ENCODE data around the gene CEP95. TPM values are rescaled to one million over a fixed set of nuclear protein-coding genes. Genes with fewer than 3 reads are reported as not detected.

The CEP95 gene
- total RNA-seq, 1 experiment from 2014 or later, result 63.8 TPM

- ATAC-seq (peak; percentile 46), DNase-seq (ENCODE audit: low spot score) (no peak)
- Mint-ChIP-seq H3K9me3 (no peaks in the 10 kb centered on the region), H3K4me3 (no peak overlapping the region), H3K4me1 (peaks cover 23% of the 10 kb centered on the region), H3K27me3 (ENCODE audit: low read depth) (no peaks in the 10 kb centered on the region; the same call in 1 of the 2 replicates), H3K36me3 (no peaks in the 10 kb centered on the region), H3K27ac (no peak overlapping the region; the same call in 1 of the 2 replicates)
- TF ChIP-seq, protein P1, sequence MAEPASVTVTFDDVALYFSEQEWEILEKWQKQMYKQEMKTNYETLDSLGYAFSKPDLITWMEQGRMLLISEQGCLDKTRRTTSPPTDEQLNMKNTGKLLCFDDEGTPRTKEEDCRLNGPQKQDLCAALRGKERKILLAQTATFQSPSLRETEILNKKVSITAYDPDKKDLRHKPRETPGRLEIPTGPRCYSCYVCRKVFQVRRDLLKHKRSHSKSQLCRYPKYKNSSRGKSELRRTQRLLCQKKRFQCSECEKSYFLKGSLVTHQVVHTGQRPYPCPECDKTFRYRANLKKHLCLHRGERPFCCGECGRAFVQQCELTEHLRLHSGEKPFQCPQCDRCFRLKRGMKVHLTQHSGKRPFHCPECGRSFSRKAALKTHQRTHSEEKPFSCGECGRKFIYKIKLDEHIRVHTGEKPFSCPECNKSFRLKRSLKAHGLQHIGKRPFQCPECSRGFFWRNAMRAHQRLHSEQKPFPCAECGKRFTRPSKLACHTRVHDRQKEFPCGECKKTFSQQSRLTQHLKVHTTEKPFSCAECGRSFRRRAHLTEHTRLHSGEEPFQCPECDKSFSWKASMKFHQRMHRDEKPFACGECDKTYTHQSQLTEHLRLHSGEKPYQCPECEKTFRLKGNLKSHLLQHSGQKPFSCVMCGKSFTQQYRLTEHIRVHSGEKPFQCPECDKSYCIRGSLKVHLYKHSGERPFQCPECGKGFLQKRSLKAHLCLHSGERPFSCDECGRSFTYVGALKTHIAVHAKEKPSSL (CRISPR knock-in tag; conservative IDR thresholded peaks at IDR 0.05), result no peak
- TF ChIP-seq ETV6 (CRISPR knock-in tag; IDR thresholded peaks at IDR 0.05) (no peak), FOXK1 (CRISPR knock-in tag; IDR thresholded peaks at IDR 0.05) (no peak), TEAD4 (CRISPR knock-in tag; IDR thresholded peaks at IDR 0.05) (no peak), ATF6 (CRISPR knock-in tag; IDR thresholded peaks at IDR 0.05) (no peak), MYBL2 (CRISPR knock-in tag; IDR thresholded peaks at IDR 0.05) (no peak), NFE2L1 (CRISPR knock-in tag; IDR thresholded peaks at IDR 0.05) (no peak), ZNF263 (CRISPR knock-in tag; IDR thresholded peaks at IDR 0.05; ENCODE audit: low read depth) (no peak), RORB (CRISPR knock-in tag; IDR thresholded peaks at IDR 0.05) (no peak), NFATC4 (CRISPR knock-in tag; IDR thresholded peaks at IDR 0.05) (no peak), FOXP1 (CRISPR knock-in tag; IDR thresholded peaks at IDR 0.05; ENCODE audit: borderline replicate concordance) (no peak), ELF4 (CRISPR knock-in tag; IDR thresholded peaks at IDR 0.05; ENCODE audit: low read depth) (no peak), ZNF423 (CRISPR knock-in tag; IDR thresholded peaks at IDR 0.05) (no peak), KAT7 (CRISPR knock-in tag; IDR thresholded peaks at IDR 0.05; ENCODE audit: borderline replicate concordance) (no peak)
- TF ChIP-seq, protein P2, sequence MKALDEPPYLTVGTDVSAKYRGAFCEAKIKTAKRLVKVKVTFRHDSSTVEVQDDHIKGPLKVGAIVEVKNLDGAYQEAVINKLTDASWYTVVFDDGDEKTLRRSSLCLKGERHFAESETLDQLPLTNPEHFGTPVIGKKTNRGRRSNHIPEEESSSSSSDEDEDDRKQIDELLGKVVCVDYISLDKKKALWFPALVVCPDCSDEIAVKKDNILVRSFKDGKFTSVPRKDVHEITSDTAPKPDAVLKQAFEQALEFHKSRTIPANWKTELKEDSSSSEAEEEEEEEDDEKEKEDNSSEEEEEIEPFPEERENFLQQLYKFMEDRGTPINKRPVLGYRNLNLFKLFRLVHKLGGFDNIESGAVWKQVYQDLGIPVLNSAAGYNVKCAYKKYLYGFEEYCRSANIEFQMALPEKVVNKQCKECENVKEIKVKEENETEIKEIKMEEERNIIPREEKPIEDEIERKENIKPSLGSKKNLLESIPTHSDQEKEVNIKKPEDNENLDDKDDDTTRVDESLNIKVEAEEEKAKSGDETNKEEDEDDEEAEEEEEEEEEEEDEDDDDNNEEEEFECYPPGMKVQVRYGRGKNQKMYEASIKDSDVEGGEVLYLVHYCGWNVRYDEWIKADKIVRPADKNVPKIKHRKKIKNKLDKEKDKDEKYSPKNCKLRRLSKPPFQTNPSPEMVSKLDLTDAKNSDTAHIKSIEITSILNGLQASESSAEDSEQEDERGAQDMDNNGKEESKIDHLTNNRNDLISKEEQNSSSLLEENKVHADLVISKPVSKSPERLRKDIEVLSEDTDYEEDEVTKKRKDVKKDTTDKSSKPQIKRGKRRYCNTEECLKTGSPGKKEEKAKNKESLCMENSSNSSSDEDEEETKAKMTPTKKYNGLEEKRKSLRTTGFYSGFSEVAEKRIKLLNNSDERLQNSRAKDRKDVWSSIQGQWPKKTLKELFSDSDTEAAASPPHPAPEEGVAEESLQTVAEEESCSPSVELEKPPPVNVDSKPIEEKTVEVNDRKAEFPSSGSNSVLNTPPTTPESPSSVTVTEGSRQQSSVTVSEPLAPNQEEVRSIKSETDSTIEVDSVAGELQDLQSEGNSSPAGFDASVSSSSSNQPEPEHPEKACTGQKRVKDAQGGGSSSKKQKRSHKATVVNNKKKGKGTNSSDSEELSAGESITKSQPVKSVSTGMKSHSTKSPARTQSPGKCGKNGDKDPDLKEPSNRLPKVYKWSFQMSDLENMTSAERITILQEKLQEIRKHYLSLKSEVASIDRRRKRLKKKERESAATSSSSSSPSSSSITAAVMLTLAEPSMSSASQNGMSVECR (CRISPR knock-in tag; IDR thresholded peaks at IDR 0.05; ENCODE audit: borderline replicate concordance), result no peak
- POLR2A ChIA-PET, result interaction anchor here (0.6 kb wide), 1 partner anchor 11 kb away, joined by 4 read pairs; no protein-coding TSS in a partner anchor
- CTCF ChIA-PET, result interaction anchor here (0.6 to 1.7 kb wide), 3 partner anchors 21 to 52 kb away, joined by 3 to 5 read pairs (median 4); no protein-coding TSS in a partner anchor
Observed at GRCh38 chr17:64470625-64471024, 36.2 kb upstream of the CEP95 start.

DNA sequence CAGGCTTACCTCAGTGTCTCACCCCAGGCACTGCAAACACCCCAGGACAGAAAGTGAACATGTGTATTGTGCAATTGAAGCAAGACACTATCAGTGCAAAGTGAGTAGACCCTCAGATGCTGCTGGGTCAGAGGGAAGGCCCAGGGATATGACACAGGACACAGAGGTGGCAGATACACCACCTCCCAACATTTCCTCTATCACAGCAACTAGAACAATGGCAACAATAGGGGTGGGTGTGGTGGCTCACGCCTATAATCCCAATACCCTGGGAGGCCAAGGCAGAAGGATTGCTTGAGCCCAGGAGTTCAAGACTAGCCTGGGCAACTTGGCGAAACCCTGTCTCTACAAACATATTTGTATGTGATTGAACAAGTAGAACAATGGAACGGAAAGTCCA is 35.3 kb upstream of the CEP95 start:
- no peaks in the 10 kb centered on the region; the same call in 1 of the 2 replicates for H3K27me3 Mint-ChIP-seq (ENCODE audit: low read depth)
- H3K4me1 Mint-ChIP-seq, result peaks cover 16% of the 10 kb centered on the region
- H3K9me3 Mint-ChIP-seq, result no peaks in the 10 kb centered on the region
- H3K27ac Mint-ChIP-seq, result no peak overlapping the region
- no peak overlapping the region for H3K4me3 Mint-ChIP-seq
- H3K36me3 Mint-ChIP-seq, result no peaks in the 10 kb centered on the region
- ChIA-PET POLR2A (interaction anchor here (0.6 kb wide), 1 partner anchor 10 kb away, joined by 4 read pairs; no protein-coding TSS in a partner anchor), CTCF (interaction anchor here (1.1 to 1.7 kb wide), 2 partner anchors 20 to 52 kb away, joined by 4 to 5 read pairs; no protein-coding TSS in a partner anchor)
- ATAC-seq (no peak), DNase-seq (ENCODE audit: low spot score) (no peak)
- TF ChIP-seq, protein P3, sequence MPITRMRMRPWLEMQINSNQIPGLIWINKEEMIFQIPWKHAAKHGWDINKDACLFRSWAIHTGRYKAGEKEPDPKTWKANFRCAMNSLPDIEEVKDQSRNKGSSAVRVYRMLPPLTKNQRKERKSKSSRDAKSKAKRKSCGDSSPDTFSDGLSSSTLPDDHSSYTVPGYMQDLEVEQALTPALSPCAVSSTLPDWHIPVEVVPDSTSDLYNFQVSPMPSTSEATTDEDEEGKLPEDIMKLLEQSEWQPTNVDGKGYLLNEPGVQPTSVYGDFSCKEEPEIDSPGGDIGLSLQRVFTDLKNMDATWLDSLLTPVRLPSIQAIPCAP (CRISPR knock-in tag; IDR thresholded peaks at IDR 0.05), result no peak
- TF ChIP-seq E2F5 (CRISPR knock-in tag; IDR thresholded peaks at IDR 0.05) (no peak), ATF6 (CRISPR knock-in tag; IDR thresholded peaks at IDR 0.05) (no peak), CTCF (IDR thresholded peaks at IDR 0.05) (no peak)

Measured in WTC11 (cell line).